Mesenchymal stem cell (in vitro differentiated cells and primary cell): ENCODE measurements around the gene LRP1.

Source experiments
- DNase-seq: peaks from one replicate; pipeline ENCODE4 v3.0.0-alpha.2; 2013
- H2AFZ ChIP-seq: one replicate; pipeline ENCODE4 v1.6.1; 2013; ENCODE audit warnings: low read depth, mild to moderate bottlenecking, control low read depth, inconsistent platforms, low read length, moderate library complexity
- H2AK5ac ChIP-seq: 2 replicates; pipeline ENCODE4 v1.6.1; 2013; ENCODE audit warnings: low read length, moderate library complexity, mild to moderate bottlenecking, inconsistent platforms; ENCODE audit not compliant: severe bottlenecking
- H2BK120ac ChIP-seq: one replicate; pipeline ENCODE4 v1.6.1; 2013; ENCODE audit warnings: low read depth, mild to moderate bottlenecking, inconsistent platforms, low read length, moderate library complexity
- H2BK12ac ChIP-seq, 2 experiments: one replicate each; pipeline ENCODE4 v1.6.1; 2013; ENCODE audit warnings: inconsistent platforms in 2 of 2, low read length in 2 of 2, mild to moderate bottlenecking in 2 of 2, moderate library complexity in 2 of 2, control low read depth in 1 of 2
- H2BK15ac ChIP-seq: one replicate; pipeline ENCODE4 v1.6.1; 2013; ENCODE audit warnings: mild to moderate bottlenecking, low read depth, inconsistent platforms; ENCODE audit not compliant: poor library complexity, severe bottlenecking
- H2BK5ac ChIP-seq: 2 replicates; pipeline ENCODE4 v1.6.1; 2013; ENCODE audit warnings: low read depth, mild to moderate bottlenecking, low read length, control low read depth, inconsistent platforms; ENCODE audit not compliant: poor library complexity, severe bottlenecking
- H3K14ac ChIP-seq, 2 experiments: one replicate each; pipeline ENCODE4 v1.6.1; 2013; ENCODE audit warnings: inconsistent platforms in 2 of 2, low read length in 2 of 2, control low read depth in 1 of 2, mild to moderate bottlenecking in 1 of 2, moderate library complexity in 1 of 2
- H3K18ac ChIP-seq, 2 experiments: one replicate each; pipeline ENCODE4 v1.6.1; 2013; ENCODE audit warnings: inconsistent platforms in 2 of 2, low read length in 2 of 2, control low read depth in 1 of 2, low read depth in 1 of 2, mild to moderate bottlenecking in 1 of 2
- H3K23ac ChIP-seq, 2 experiments: one replicate each; pipeline ENCODE4 v1.6.1; 2013; ENCODE audit warnings: inconsistent platforms in 2 of 2, low read length in 2 of 2, mild to moderate bottlenecking in 2 of 2, moderate library complexity in 2 of 2, control low read depth in 1 of 2
- H3K27ac ChIP-seq: 2 replicates; pipeline ENCODE4 v1.5.1; 2013; ENCODE audit warnings: mild to moderate bottlenecking, moderate library complexity, low read length, control low read depth, inconsistent platforms; ENCODE audit not compliant: poor library complexity, severe bottlenecking
- H3K27me3 ChIP-seq, 2 experiments: 2 replicates each; pipeline versions ENCODE4 v1.6.1 to v1.7.0; 2013; ENCODE audit warnings: low read length in 2 of 2, mild to moderate bottlenecking in 2 of 2, moderate library complexity in 2 of 2, control low read depth in 1 of 2, inconsistent platforms in 1 of 2; ENCODE audit not compliant: control insufficient read depth in 1 of 2, insufficient read depth in 1 of 2
- H3K36me3 ChIP-seq, 2 experiments: 2 replicates each; pipeline versions ENCODE4 v1.6.1 to v1.7.0; 2013; ENCODE audit warnings: low read length in 2 of 2, control low read depth in 1 of 2, inconsistent platforms in 1 of 2, low read depth in 1 of 2, mild to moderate bottlenecking in 1 of 2; ENCODE audit not compliant: insufficient read depth in 2 of 2, control insufficient read depth in 1 of 2
- H3K4ac ChIP-seq, 2 experiments: one replicate each; pipeline ENCODE4 v1.6.1; 2013; ENCODE audit warnings: inconsistent platforms in 2 of 2, low read length in 2 of 2, mild to moderate bottlenecking in 2 of 2, moderate library complexity in 2 of 2, control low read depth in 1 of 2, low read depth in 1 of 2
- H3K4me1 ChIP-seq: 2 replicates; pipeline ENCODE4 v1.6.1; 2013; ENCODE audit warnings: low read depth, low read length, control low read depth; ENCODE audit not compliant: control insufficient read depth, insufficient read depth
- H3K4me2 ChIP-seq: 2 replicates; pipeline ENCODE4 v1.6.1; 2013; ENCODE audit warnings: low read length, mild to moderate bottlenecking, inconsistent platforms; ENCODE audit not compliant: poor library complexity, severe bottlenecking
- H3K4me3 ChIP-seq, 2 experiments: 2 replicates each; pipeline versions ENCODE4 v1.5.1 to v1.7.0; 2013; ENCODE audit warnings: low read length in 2 of 2, mild to moderate bottlenecking in 2 of 2, control low read depth in 1 of 2, low read depth in 1 of 2; ENCODE audit not compliant: insufficient read depth in 1 of 2
- H3K79me1 ChIP-seq: replicated peaks from 2 replicates; pipeline ENCODE4 v1.6.1; 2013; ENCODE audit warnings: mild to moderate bottlenecking, control low read depth, low read length, inconsistent platforms; ENCODE audit not compliant: poor library complexity, severe bottlenecking
- H3K9ac ChIP-seq: 2 replicates; pipeline ENCODE4 v1.7.0; 2013; ENCODE audit warnings: mild to moderate bottlenecking, low read length, moderate library complexity
- H3K9me3 ChIP-seq: 2 replicates; pipeline ENCODE4 v1.7.0; 2013; ENCODE audit warnings: mild to moderate bottlenecking, low read length; ENCODE audit not compliant: control insufficient read depth
- H4K8ac ChIP-seq: one replicate; pipeline ENCODE4 v1.6.1; 2013; ENCODE audit warnings: inconsistent platforms, mild to moderate bottlenecking, low read length, moderate library complexity
- H4K91ac ChIP-seq: one replicate; pipeline ENCODE4 v1.6.1; 2013; ENCODE audit warnings: mild to moderate bottlenecking, low read length, inconsistent platforms
- WGBS: methylation state at CpG from one replicate; pipeline ENCODE4 v1.1.7; 2013; ENCODE audit warnings: mixed read lengths; 5-methylcytosine and 5-hydroxymethylcytosine counted together

LRP1 gene

GRCh38 chr12:57233357-57234232 lies 105.3 kb downstream of the LRP1 start:
- Histone ChIP-seq H3K4me2 (no peak overlapping the region), H4K8ac (no peak overlapping the region), H2BK12ac (no peak overlapping the region), H2BK5ac (no peak overlapping the region), H2BK120ac (no peak overlapping the region), H3K4me3 (no peak overlapping the region), H3K9me3 (no peaks in the 10 kb centered on the region), H3K18ac (no peak overlapping the region), H3K27ac (no peak overlapping the region), H3K4me1 (peaks cover 31% of the 10 kb centered on the region), H3K36me3 (peaks cover 42 to 54% of the 10 kb centered on the region in 2 experiments), H3K23ac (peak overlapping the region in 1 of 2 experiments; percentile 53), H3K79me1 (peaks cover 23% of the 10 kb centered on the region), H3K9ac (no peak overlapping the region), H4K91ac (no peak overlapping the region), H3K27me3 (peaks cover 11 to 29% of the 10 kb centered on the region in 2 experiments), H3K4ac (no peak overlapping the region), H3K14ac (peak overlapping the region in 1 of 2 experiments; percentile 21), H2AFZ (no peak overlapping the region), H2BK15ac (no peak overlapping the region), H2AK5ac (no peak overlapping the region)
- WGBS, result 96% methylated on average over 15 of the region's 15 CpGs
- DNase-seq, result peak; percentile 74

GRCh38 chr12:57234233-57234570 lies 105.9 kb downstream of the LRP1 start:
- Histone ChIP-seq H3K18ac (no peak overlapping the region), H2BK5ac (no peak overlapping the region), H2AFZ (no peak overlapping the region), H3K23ac (no peak overlapping the region), H3K27ac (no peak overlapping the region), H2BK15ac (no peak overlapping the region), H3K4me3 (no peak overlapping the region), H3K4me2 (no peak overlapping the region), H3K4ac (no peak overlapping the region), H2AK5ac (no peak overlapping the region), H4K91ac (no peak overlapping the region), H3K9ac (peak overlapping the region; percentile 38), H4K8ac (no peak overlapping the region), H2BK120ac (no peak overlapping the region), H3K9me3 (no peaks in the 10 kb centered on the region), H3K36me3 (peaks cover 42 to 54% of the 10 kb centered on the region in 2 experiments), H3K27me3 (peaks cover 11 to 32% of the 10 kb centered on the region in 2 experiments), H3K14ac (no peak overlapping the region), H2BK12ac (no peak overlapping the region), H3K79me1 (peaks cover 23% of the 10 kb centered on the region), H3K4me1 (peaks cover 35% of the 10 kb centered on the region)
- no peak for DNase-seq
- 77% methylated on average over 2 of the region's 3 CpGs for WGBS

DNA sequence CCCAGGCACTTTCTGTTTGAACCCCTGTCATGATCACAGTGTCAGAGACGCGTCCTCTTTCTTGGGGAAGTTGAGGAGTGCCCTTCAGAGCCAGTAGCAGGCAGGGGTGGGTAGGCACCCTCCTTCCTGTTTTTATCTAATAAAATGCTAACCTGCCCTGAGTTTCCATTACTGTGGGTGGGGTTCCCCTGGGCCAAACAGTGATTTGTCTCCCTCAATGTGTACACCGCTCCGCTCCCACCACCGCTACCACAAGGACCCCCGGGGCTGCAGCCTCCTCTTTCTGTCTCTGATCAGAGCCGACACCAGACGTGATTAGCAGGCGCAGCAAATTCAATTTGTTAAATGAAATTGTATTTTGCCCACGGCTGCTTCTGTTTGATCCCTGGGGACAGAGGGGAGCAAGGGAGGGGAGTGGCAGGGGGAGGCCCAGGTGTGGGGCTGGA lies 106.3 kb downstream of the LRP1 start:
- H3K36me3 ChIP-seq, result peaks cover 42 to 54% of the 10 kb centered on the region in 2 experiments
- no peak overlapping the region for H3K4me2 ChIP-seq
- H2BK15ac ChIP-seq, result no peak overlapping the region
- H3K4me1 ChIP-seq, result peaks cover 38% of the 10 kb centered on the region
- H3K14ac ChIP-seq, result no peak overlapping the region
- H2BK5ac ChIP-seq, result no peak overlapping the region
- peaks cover 23% of the 10 kb centered on the region for H3K79me1 ChIP-seq
- H4K91ac ChIP-seq, result no peak overlapping the region
- WGBS, result 92% methylated on average over 10 of the region's 10 CpGs
- no peak overlapping the region for H3K23ac ChIP-seq
- H3K27me3 ChIP-seq, result peaks cover 11 to 36% of the 10 kb centered on the region in 2 experiments
- H3K18ac ChIP-seq, result peak overlapping the region in 1 of 2 experiments; percentile 61
- peak overlapping the region; percentile 38 for H3K9ac ChIP-seq
- no peak overlapping the region for H2BK120ac ChIP-seq
- no peak overlapping the region for H3K4me3 ChIP-seq
- no peak overlapping the region for H2AFZ ChIP-seq
- no peak overlapping the region for H3K27ac ChIP-seq
- DNase-seq, result no peak
- H2AK5ac ChIP-seq, result no peak overlapping the region
- H4K8ac ChIP-seq, result no peak overlapping the region
- no peaks in the 10 kb centered on the region for H3K9me3 ChIP-seq
- no peak overlapping the region for H3K4ac ChIP-seq
- H2BK12ac ChIP-seq, result peak overlapping the region in 1 of 2 experiments; percentile 23

- Histone ChIP-seq H3K9me3 (no peaks in the 10 kb centered on the region), H3K27ac (no peak overlapping the region), H2BK5ac (no peak overlapping the region), H3K36me3 (peaks cover 42 to 54% of the 10 kb centered on the region in 2 experiments), H2AFZ (no peak overlapping the region), H4K8ac (peak overlapping the region; percentile 2), H3K4me1 (peaks cover 41% of the 10 kb centered on the region), H3K79me1 (peaks cover 23% of the 10 kb centered on the region), H3K14ac (peak overlapping the region in 1 of 2 experiments; percentile 44), H3K27me3 (peaks cover 11 to 42% of the 10 kb centered on the region in 2 experiments), H3K4ac (no peak overlapping the region), H4K91ac (peak overlapping the region; percentile 56), H2AK5ac (no peak overlapping the region), H3K4me3 (no peak overlapping the region), H2BK120ac (no peak overlapping the region), H3K23ac (peak overlapping the region in 1 of 2 experiments; percentile 14), H3K9ac (peak overlapping the region; percentile 7), H3K18ac (peak overlapping the region in 1 of 2 experiments; percentile 61), H3K4me2 (no peak overlapping the region), H2BK12ac (peak overlapping the region in 1 of 2 experiments; percentile 55), H2BK15ac (no peak overlapping the region)
- WGBS, result 63% methylated on average over 26 of the region's 26 CpGs
- DNase-seq, result peak; percentile 61
Measured at GRCh38 chr12:57235017-57235727, 106.9 kb downstream of the LRP1 start.
